Mammary epithelial cell (primary cell): ENCODE results near the gene SH3RF3.

Experiments
- CTCF ChIP-seq, 2 donors: IDR thresholded peaks in 1 of 2; conservative IDR thresholded peaks in 1 of 2; 2 replicates each; pipeline ENCODE4 v1.5.1; 2011 to 2012; ENCODE audit warnings: inconsistent platforms in 2 of 2, low read length in 2 of 2, mild to moderate bottlenecking in 2 of 2, control low read depth in 1 of 2, low read depth in 1 of 2; ENCODE audit not compliant: insufficient read depth in 1 of 2; ENCODE audit errors: extremely low read depth in 1 of 2
- EZH2 ChIP-seq: IDR thresholded peaks from 2 replicates; pipeline ENCODE4 v1.6.1; 2012; ENCODE audit warnings: low read length, inconsistent platforms, borderline replicate concordance

GRCh38 chr2:109244304-109244582 is 115.2 kb downstream of the SH3RF3 start:
- no peak for TF ChIP-seq CTCF (conservative IDR thresholded peaks at IDR 0.05 in 1 of 2, IDR thresholded peaks at IDR 0.05 in 1 of 2; ENCODE audit: extremely low read depth in 1 of 2, insufficient read depth in 1 of 2, low read depth in 1 of 2, low read length in 2 of 2)
- TF ChIP-seq EZH2 = no peak
